Smooth muscle cell of the brain vasculature (primary cell): ENCODE data around the gene UBA6.
"Not testable (repeated sequence)": the region's sequence is repeated elsewhere in the genome, so short reads cannot be mapped to it uniquely, and the experiment has no call there.

Source experiments
- DNase-seq: peaks from one replicate; pipeline ENCODE4 v3.0.0-alpha.2; 2012; ENCODE audit warnings: low read depth, low spot score

Gene UBA6

GRCh38 chr4:67668315-67668714, 32.6 kb downstream of the UBA6 start:
- no peak for DNase-seq

GRCh38 chr4:67660418-67660817, 40.5 kb downstream of the UBA6 start:
- DNase-seq: no peak

- no peak for DNase-seq
These were observed 41.9 kb downstream of the UBA6 start for GRCh38 chr4:67659065-67659464.

- DNase-seq: no peak
These were observed 42.7 kb downstream of the UBA6 start for GRCh38 chr4:67658302-67658701.

- no peak for DNase-seq
These were observed 49.4 kb downstream of the UBA6 start for GRCh38 chr4:67651536-67651935.

- DNase-seq: no peak
These were observed 62.8 kb downstream of the UBA6 start for GRCh38 chr4:67638136-67638535.

GRCh38 chr4:67636978-67637377, 64.0 kb downstream of the UBA6 start:
- not testable (repeated sequence) for DNase-seq

- DNase-seq: no peak
These were observed 65.6 kb downstream of the UBA6 start for GRCh38 chr4:67635331-67635730.

GRCh38 chr4:67634741-67635140, 66.2 kb downstream of the UBA6 start:
- DNase-seq: no peak

GRCh38 chr4:67632492-67632891, 68.5 kb downstream of the UBA6 start:
- DNase-seq: no peak

- DNase-seq: no peak
These were observed 76.0 kb downstream of the UBA6 start for GRCh38 chr4:67624939-67625338.

GRCh38 chr4:67616478-67616877, 84.5 kb downstream of the UBA6 start:
- DNase-seq: no peak

- no peak for DNase-seq
These were observed 85.8 kb downstream of the UBA6 start for GRCh38 chr4:67615119-67615518.

GRCh38 chr4:67614186-67614585, 86.8 kb downstream of the UBA6 start:
- DNase-seq: no peak

- DNase-seq: no peak
These were observed 92.9 kb downstream of the UBA6 start for GRCh38 chr4:67608027-67608426.

GRCh38 chr4:67604749-67605148, 96.2 kb downstream of the UBA6 start:
- no peak for DNase-seq

GRCh38 chr4:67604029-67604381, 97.0 kb downstream of the UBA6 start:
- no peak for DNase-seq

GRCh38 chr4:67603310-67604028, 97.5 kb downstream of the UBA6 start:
- no peak for DNase-seq

GRCh38 chr4:67593741-67594175, 107.2 kb downstream of the UBA6 start:
- no peak for DNase-seq

GRCh38 chr4:67587156-67587555, 113.8 kb downstream of the UBA6 start:
- DNase-seq: no peak

GRCh38 chr4:67584496-67584895, 116.5 kb downstream of the UBA6 start:
- no peak for DNase-seq

GRCh38 chr4:67581913-67582312, 119.0 kb downstream of the UBA6 start:
- no peak for DNase-seq

- DNase-seq: no peak
These were observed 119.6 kb downstream of the UBA6 start for GRCh38 chr4:67581208-67581857.

- DNase-seq: no peak
These were observed 120.4 kb downstream of the UBA6 start for GRCh38 chr4:67580577-67580976.
